Inflammatory macrophage treated with lipopolysaccharide for 4 hours (primary cell): ENCODE data around the gene GHRL.
A peak's percentile ranks its signal among the peaks of the same experiment; 100 is the strongest.

Experiments used
- DNase-seq: peaks from one replicate; pipeline ENCODE4 v3.0.0-alpha.2; 2020

Gene GHRL

DNA sequence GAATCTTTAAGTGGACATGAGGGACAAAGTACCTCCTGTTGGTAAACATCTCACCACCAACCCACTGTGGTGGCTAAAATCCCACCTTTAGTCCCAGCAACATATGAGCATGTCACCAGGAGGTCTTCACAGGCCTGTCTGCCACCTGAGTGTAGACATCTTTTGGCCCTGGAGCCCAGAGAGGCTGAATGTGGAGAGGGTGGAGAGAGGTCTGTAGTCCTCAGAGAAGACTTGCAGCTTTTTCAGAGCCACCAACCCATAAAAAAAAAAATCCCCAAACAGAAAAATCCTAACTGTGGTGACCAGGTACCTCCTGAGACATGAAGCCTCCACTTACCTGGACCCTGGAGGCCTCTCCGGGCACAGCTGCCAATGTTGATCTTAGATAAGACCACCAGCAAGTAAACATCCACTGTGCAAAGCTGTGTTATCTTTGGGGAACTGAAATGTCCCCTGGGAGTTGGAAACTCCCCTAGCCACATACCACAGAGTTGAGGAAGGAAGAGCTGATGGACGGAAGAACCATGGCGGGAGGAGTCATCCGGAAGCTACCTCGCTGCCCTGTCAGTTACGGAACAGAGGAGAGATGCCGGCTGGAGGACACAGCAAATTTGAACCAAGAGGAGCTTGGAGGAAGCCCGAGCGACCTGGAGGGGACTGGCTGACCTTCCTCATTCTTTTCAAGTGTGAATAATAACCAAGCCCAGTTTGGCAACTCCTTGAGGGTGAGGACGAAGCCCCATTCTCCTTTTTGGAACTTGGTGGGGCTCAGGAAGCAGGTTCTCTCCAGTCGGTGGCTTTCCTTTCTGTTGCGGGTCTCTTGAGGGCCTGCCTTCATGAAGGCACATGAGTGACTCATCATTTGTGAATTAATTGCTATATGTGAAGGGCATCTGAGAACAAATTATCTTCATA lies at the start of gene GHRL:
Gene GHRL, minus strand, starts transcription at position 443 of the 915 bp plus-strand sequence. CDS start 2,767 bp downstream, outside the sequence.
- peak; percentile 59 for DNase-seq

DNA sequence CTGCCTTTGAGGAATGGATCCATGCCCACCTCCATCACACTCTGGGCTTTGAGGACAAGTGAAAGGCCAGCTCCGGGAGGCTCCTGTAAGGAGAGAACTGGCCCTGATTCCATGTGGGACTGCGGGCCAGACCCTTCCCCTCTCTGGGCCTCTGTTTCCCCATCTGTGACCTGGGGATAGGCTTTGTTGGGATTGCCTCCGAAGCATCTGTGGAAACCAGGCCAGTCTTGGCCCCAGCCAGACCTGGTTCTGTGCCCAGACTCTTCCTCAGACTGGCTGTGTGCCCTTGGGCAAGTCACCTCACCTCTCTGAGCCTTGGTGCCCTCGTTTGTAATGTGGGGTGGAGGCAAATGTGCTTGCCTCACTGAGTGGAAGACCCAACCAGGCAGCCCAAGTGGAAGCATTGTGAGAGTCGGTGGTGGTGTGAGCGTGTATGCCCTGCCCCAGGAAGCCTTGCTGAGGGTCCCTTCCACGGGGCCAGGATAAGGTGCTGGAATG lies 49.2 kb upstream of the GHRL start:
- DNase-seq: no peak

GRCh38 chr3:10340476-10340875 lies 47.7 kb upstream of the GHRL start:
- no peak for DNase-seq

DNA sequence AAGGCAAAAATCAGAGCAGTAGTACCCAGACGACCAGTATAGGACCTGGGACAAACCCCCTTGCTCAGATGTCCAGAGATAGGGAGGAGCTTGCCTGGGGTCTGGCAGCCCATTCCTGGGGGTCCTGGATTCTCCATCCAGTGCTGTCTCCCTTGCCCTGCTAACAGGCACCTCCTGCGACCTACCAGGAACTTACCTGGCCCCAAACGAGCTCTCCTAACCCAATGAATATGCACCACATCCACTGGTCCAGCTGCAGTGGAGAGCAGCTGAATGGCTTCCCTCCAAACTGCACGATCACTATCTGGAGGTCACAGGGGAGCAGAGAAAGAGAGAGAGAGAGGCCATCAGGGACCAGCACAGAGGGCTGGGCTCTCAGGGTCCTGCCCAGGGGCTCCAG lies 47.3 kb upstream of the GHRL start:
- DNase-seq: no peak

DNA sequence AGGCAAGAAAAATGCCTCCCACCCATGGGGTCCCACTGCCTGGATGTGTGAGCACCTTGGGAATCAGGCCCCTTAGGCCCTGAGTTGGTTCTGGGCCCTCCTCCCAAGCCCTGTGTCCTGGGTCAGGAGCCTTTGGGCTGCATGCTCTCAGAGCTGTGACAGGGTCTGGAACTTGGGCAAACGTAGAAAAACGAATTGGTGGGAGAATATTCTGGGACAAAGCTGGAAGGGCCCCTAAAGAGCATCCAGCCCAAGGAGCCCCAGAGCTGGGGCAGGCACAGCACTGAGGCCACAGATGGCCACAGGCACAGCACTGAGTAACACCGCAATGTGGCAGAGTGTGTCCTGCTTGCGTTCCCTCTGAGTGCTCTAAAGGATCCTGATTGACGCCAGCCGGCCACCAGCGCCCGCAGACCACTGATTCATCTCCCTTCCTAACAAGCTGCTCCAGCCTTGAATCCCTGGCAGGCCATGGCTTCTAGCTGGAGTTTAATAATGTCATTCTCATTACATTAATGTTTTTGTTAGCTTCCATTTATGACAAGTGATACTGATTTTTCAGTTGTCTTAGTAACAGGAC lies 46.7 kb upstream of the GHRL start:
- DNase-seq: no peak

DNA sequence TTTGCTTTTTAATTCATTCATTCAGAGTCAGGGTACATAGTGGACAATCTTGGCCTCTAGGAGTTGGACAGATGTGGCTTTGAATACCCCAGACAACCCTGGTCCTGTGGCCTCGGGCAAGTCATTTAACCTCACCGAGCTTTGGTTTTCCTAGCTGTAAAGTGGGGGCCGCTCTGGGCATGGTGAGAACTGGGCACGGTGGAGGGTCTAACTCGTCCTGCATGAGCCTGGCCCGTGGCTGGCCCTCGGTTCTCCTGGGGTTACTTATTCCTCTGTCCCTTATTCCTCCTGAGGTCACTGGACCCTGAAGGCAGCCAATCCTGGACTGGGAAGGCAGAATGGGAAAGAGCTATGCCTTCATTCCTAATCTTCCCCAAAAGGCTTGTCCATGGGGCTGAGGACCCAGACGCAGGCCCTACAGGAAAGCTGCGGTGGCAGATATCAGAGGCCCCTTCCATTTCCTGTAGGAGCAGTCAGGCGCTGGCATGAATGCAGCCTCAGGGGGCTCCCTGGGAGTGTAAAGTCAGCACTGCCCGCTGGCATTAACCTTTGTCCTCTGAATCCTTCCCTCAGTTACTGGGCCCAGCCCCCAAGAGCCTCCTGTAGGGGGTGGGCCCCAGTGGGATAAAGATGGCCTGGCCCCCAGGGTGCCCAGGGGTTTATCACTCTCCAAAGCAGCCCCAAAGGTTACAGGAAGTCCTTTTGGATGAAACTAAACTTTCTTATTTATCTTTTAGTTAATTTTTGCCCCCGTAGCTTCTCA lies 46.0 kb upstream of the GHRL start:
- DNase-seq: no peak

DNA sequence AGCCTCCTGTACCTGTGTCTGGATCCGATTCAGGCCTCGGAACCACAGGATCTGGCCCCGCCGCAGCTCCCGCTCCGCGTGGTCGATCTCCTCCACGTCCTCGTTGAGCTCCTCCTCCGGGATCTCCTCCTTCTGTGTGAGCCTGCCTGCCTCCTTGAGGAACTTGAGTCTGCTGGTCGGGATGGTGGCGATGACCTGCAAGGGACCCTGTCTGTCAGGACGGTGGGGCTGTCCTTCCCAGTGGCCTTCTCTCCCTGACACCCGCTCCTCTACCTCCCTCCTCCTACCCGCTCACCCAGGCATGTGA lies 45.4 kb upstream of the GHRL start:
- DNase-seq: no peak

- no peak for DNase-seq
Measured at GRCh38 chr3:10337323-10338163, 44.8 kb upstream of the GHRL start.

DNA sequence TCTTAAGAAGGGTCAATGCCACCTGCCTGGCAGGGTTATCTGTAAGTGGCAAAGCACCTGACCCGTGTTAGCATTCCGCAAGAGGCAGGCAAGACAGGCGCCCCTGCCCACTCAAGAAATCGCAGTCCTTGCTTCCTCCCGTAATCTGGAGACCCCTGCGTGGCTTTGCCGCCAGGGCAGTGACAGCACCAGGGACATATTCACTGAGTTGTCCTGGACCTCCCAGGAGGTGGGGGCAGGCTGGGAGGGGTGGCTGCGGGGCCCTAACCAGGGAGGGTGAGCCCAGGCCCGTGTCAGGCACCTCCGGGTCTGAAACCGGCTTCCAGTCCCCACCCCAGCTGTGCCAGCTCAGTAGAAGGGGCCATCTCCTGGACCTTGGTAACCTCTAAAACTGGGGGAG lies 44.0 kb upstream of the GHRL start:
- no peak for DNase-seq

- DNase-seq: no peak
Measured at GRCh38 chr3:10335871-10336622, 43.3 kb upstream of the GHRL start.

- DNase-seq: no peak
Measured at GRCh38 chr3:10335190-10335738, 42.5 kb upstream of the GHRL start.

DNA sequence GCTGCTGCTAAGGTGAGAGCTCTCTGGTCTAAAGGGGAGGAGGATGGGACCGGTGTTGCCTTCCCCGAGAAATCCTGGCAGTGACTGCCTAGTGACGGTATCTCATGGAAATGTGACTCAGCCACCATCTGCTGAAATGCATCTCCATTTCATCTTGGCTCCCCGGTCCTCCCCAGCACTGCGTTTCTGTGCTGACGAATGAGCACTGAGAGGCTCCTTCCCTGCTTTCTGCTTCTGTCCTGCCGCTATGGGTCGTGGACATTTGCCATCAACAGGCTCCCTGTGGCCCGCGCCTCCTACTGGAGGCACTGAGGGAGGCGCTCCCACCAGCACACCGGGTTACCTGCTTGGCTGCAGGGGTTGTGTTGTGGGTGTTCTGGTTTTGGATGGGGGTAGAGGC lies 41.7 kb upstream of the GHRL start:
- no peak for DNase-seq

GRCh38 chr3:10334042-10334441 lies 41.3 kb upstream of the GHRL start:
- no peak for DNase-seq

- DNase-seq: no peak
Measured at GRCh38 chr3:10333349-10333650, 40.6 kb upstream of the GHRL start.

- no peak for DNase-seq
Measured at GRCh38 chr3:10332481-10333348, 40.0 kb upstream of the GHRL start.

- DNase-seq: no peak
Measured at GRCh38 chr3:10331320-10331719, 38.6 kb upstream of the GHRL start.

DNA sequence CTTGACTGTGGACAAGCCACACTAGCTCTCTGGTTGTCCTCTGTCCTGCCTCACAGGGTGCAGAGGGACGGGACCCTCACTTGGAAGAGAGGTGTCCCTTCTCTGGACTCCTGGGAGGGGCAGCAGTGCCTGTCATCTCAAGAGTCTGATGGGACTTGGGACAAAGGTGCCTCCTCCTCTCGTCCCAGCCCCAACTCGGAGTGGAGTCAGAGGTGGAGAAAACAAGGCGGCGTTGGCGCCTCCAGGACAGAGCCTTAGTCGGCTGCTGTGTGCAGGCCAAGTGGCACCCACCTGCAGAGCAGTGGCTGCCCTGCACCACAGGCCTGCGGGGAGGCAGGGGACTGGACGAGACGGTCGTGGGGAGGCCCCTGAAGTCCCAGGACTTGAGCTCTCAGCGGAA lies 37.6 kb upstream of the GHRL start:
- no peak for DNase-seq

DNA sequence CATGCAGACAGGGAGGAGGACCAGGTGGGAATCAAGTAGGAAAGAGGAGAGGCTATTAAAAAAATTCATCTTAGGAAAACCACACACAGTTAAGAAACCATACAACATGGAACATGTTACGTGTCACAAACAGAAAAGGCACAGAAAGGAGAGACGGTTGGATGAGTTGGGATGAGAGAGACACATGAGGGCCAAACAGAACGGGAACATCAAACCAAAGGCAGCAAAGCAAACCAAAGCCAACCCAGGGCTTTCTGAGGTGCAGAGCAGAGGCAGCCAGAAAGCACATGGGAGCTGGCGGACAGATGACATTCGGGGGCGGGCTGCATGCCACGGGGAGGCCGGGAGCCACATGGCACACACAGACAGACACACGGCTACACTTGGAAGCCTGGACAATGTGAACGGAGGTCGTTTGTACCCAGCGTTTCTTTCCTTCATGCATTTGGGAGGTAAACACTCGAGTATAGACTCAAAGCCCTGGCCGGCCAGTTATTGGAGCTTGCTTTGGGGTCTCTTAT lies 36.8 kb upstream of the GHRL start:
- no peak for DNase-seq

DNA sequence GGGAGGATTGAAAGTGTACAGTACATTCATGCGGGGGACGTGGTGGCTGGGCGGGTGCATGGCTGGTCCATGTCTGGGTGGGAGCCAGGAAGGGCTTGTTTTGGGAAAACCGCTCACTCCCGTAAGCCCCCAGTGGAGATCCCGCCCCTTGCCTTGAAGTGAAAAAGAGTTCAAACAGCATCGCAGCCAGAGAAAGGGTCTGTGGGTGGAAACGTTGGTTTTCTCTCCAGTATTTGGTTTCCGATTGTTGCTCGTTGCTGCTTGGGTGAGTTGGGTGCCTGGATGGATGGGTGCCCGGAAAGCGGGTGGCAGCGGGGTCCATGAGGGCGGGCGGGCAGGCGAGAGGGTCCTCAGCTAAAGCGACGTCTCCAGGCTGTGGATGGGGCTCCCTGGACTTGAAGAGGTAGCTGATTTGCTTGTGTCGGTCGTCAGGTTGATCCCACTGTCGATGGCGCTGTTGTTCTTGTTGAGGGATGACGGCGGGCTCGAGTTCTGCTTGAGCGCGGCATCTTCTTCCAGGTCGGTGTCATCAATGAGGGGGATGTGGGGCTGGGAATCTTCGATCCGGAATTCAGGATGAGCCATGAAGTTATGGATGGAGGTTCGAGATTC lies 35.8 kb upstream of the GHRL start:
- no peak for DNase-seq

GRCh38 chr3:10327592-10327991 lies 34.8 kb upstream of the GHRL start:
- DNase-seq: no peak
